Lower leg skin (tissue), 4 donors: ENCODE results near the gene CCDC175. TPM values are rescaled to one million over a fixed set of nuclear protein-coding genes. Genes with fewer than 3 reads are reported as not detected.
A peak's percentile ranks its signal among the peaks of the same experiment; 100 is the strongest.

Experiments
- DNase-seq, 2 donors: peaks; one replicate each; pipeline ENCODE4 v3.0.0-alpha.2; 2019; ENCODE audit warnings: low spot score in 2 of 2
- H3K4me3 ChIP-seq: fragments of 200-600 bp; sonication (generic); 2 replicates; pipeline ENCODE4 v1.5.1; 2017; ENCODE audit warnings: mild to moderate bottlenecking, low read depth; ENCODE audit not compliant: poor library complexity, severe bottlenecking
- CTCF ChIP-seq, 3 donors: fragments of 450-650 bp; IDR thresholded peaks; one replicate each; pipeline ENCODE4 v1.5.1; 2016; ENCODE audit warnings: antibody characterized with exemption in 3 of 3, mild to moderate bottlenecking in 3 of 3, moderate library complexity in 2 of 3
- POLR2A ChIP-seq, 2 donors: fragments of 450-650 bp; IDR thresholded peaks; one replicate each; pipeline ENCODE4 v1.6.1; 2016 to 2017; ENCODE audit warnings: antibody characterized with exemption in 2 of 2, mild to moderate bottlenecking in 1 of 2, moderate library complexity in 1 of 2
- WGBS, 2 donors: methylation state at CpG; one replicate each; pipeline ENCODE4 v1.1.5; 2018; 5-methylcytosine and 5-hydroxymethylcytosine counted together
- intact Hi-C: fragments of 100-400 bp; cut with DNase I; formaldehyde crosslinking; loops from one replicate; pipeline ENCODE4 v1.15.0; 2023; ENCODE audit warnings: low total_unique reads
- total RNA-seq, 4 donors: library from RNA; depleted of rRNA; stranded (reverse); fragments of >200 nt; gene quantifications; one replicate each; pipeline ENCODE4 v1.1.0, GENCODE V29; 2016

CCDC175 gene
- total RNA-seq, 4 donors from 2014 or later: not detected

GRCh38 chr14:59465316-59466135, 111.1 kb downstream of the CCDC175 start, which contains the start of gene GPR135:
GPR135 (minus strand) TSS chr14:59465380; CDS start chr14:59465226, 154 bp downstream.
- TF ChIP-seq CTCF (IDR thresholded peaks at IDR 0.05) (no peak), POLR2A (IDR thresholded peaks at IDR 0.05) (no peak)
- H3K4me3 ChIP-seq: peak within 1 kb of the TSS; percentile 54
- WGBS, 2 donors: 57 to 65% methylated on average over 12 to 14 of the region's 40 CpGs
- intact Hi-C loops: no loop called here
- peak in 1 of 2 donors; percentile 90 for DNase-seq

- WGBS, 2 donors: 0% methylated on average over 7 of the region's 105 CpGs; no CpG with 5 or more reads in 1 of the 2 donors
- intact Hi-C loops: no loop called here
- peak in 1 of 2 donors; percentile 90 for DNase-seq
- TF ChIP-seq POLR2A (IDR thresholded peaks at IDR 0.05) (no peak), CTCF (IDR thresholded peaks at IDR 0.05) (no peak)
- peak overlapping the region; percentile 54 for H3K4me3 ChIP-seq
Measured at GRCh38 chr14:59464486-59465315, 111.9 kb downstream of the CCDC175 start.

DNA sequence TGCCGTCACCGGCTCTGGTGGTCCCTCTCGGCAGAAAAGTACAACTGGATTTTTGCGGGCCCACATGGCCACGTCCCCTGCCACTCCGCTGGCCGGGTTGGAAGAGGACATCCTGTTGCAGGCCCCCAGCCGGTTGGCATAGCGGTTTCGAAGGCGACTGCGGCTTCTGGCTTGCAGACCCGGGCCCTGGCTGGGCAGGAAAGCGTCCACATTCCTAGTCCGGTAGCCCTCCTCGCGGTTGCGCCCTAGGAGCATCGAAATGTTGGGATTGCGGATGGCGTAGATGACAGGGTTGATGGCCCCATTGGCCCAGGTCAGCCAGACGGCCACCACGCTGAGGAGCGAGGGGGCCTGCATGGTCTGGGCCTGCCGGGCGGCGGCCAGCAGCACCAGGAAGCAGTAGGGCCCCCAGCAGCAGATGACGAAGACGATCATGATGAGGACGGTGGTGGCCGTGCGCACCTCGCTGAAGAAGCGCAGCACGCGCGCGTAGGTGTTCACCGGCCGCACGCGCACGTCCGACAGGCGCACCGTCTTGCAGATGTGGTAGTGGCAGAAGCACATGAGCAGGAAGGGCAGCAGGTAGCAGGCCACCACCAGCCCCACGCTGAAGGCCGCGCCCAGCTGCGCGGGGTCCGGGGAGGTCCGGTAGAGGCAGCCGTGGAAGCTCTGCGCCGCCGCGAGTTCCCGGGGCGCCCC, 112.7 kb downstream of the CCDC175 start:
- DNase-seq: no peak
- WGBS, 2 donors: 49 to 66% methylated on average over 28 to 52 of the region's 60 CpGs

DNA sequence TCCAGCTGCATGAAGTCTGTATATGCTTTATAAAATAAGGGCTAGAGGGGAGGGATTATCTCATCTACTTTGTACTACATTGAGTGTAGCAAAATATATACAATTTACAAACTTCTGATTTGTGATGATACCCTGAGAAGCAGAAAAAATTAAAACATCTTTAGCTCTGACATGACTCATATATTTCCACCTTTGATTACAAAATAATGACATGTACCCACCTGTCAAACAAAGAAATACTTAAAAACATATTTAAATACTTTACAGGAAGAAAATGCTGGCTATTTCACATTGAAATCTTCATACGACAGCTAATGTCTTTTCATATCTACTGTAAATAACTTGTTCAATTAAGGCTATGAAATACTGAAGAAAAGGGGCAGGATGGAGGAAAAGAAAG, 114.7 kb downstream of the CCDC175 start:
- no peak for TF ChIP-seq POLR2A (IDR thresholded peaks at IDR 0.05)
- DNase-seq: no peak
- 82 to 94% methylated on average over 1 of the region's 1 CpG for WGBS, 2 donors
- intact Hi-C loops: no loop called here
- H3K4me3 ChIP-seq: no peak overlapping the region

More for the DNA sequence above, 112.7 kb downstream of the CCDC175 start:
- peak overlapping the region; percentile 54 for H3K4me3 ChIP-seq
- TF ChIP-seq CTCF (IDR thresholded peaks at IDR 0.05): no peak
- TF ChIP-seq POLR2A (IDR thresholded peaks at IDR 0.05): no peak
- intact Hi-C loops: no loop called here

DNA sequence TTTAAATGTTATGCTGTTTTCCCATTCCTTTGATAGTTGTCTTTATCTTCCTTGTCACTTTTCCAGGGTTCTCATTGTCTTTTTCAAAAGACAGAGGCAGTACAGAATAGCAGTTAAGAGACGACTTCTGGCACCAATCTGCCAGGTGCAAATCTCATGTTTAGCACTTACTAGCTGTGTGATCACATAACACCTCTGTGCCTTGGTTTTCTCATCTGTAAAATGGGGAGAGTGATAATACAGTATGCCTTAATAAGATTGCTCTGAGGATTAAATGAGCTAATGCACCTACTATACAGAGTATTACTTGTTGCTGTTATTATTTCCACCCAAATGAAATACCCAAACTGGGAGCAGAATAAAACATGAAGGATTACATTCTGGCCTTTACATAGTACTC, 116.2 kb downstream of the CCDC175 start:
- TF ChIP-seq CTCF (IDR thresholded peaks at IDR 0.05): no peak
- no peak for TF ChIP-seq POLR2A (IDR thresholded peaks at IDR 0.05)
- intact Hi-C loops: no loop called here
- no peak for DNase-seq
- no peak overlapping the region for H3K4me3 ChIP-seq
- WGBS, 2 donors: 95 to 96% methylated on average over 1 of the region's 1 CpG
